ENCODE data around the gene PTH. TPM values are rescaled to one million over a fixed set of nuclear protein-coding genes. Genes with fewer than 3 reads are reported as not detected.

PTH gene
- total RNA-seq, 4 donors from 2014 or later: not detected

GRCh38 chr11:13525257-13525656 is 29.5 kb upstream of the PTH start:
- Histone ChIP-seq H3K27ac (no peak overlapping the region), H3K36me3 (no peaks in the 10 kb centered on the region), H3K4me3 (no peak overlapping the region), H3K4me1 (no peaks in the 10 kb centered on the region), H3K27me3 (no peaks in the 10 kb centered on the region), H3K9me3 (no peaks in the 10 kb centered on the region)
- no peak for TF ChIP-seq POLR2AphosphoS5 (IDR thresholded peaks at IDR 0.05)
- TF ChIP-seq CTCF (IDR thresholded peaks at IDR 0.05): no peak
- TF ChIP-seq EP300 (IDR thresholded peaks at IDR 0.05; ENCODE audit: low read depth): no peak
- no peak for TF ChIP-seq POLR2A (IDR thresholded peaks at IDR 0.05)
- in situ Hi-C loops (cut with MboI; ENCODE audit: low pct_ligation_motif_present in 1 of 4, low pct_unique_long_range_greater_than_20kb in 1 of 4, low sequenced_read_pairs in 3 of 4): no loop called here
- WGBS, 2 donors (ENCODE audit: low coverage in 1 of 2): 73 to 90% methylated on average over 2 of the region's 2 CpGs
- DNase-seq: no peak
- intact Hi-C loops (cut with DNase I; ENCODE audit: low total_unique reads): no loop called here

GRCh38 chr11:13503393-13503792 is 7.6 kb upstream of the PTH start:
- in situ Hi-C loops (cut with MboI; ENCODE audit: low pct_ligation_motif_present in 1 of 4, low pct_unique_long_range_greater_than_20kb in 1 of 4, low sequenced_read_pairs in 3 of 4): no loop called here
- peak overlapping the region in 3 of 4 donors; percentile 25 to 36 (median 26) for H3K27ac ChIP-seq
- TF ChIP-seq CTCF (IDR thresholded peaks at IDR 0.05) (no peak), EP300 (IDR thresholded peaks at IDR 0.05; ENCODE audit: low read depth) (no peak), POLR2AphosphoS5 (IDR thresholded peaks at IDR 0.05) (no peak), POLR2A (IDR thresholded peaks at IDR 0.05) (no peak)
- H3K36me3 ChIP-seq: no peaks in the 10 kb centered on the region
- intact Hi-C loops (cut with DNase I; ENCODE audit: low total_unique reads): no loop called here
- H3K27me3 ChIP-seq: no peaks in the 10 kb centered on the region
- 68% methylated on average over 1 of the region's 1 CpG; no CpG with 5 or more reads in 1 of the 2 donors for WGBS, 2 donors (ENCODE audit: low coverage in 1 of 2)
- no peaks in the 10 kb centered on the region for H3K9me3 ChIP-seq
- DNase-seq: peak; percentile 22
- no peak overlapping the region for H3K4me3 ChIP-seq
- H3K4me1 ChIP-seq: peaks cover 0 to 13% (median 5%) of the 10 kb centered on the region in 4 donors

- 29 to 50% methylated on average over 1 of the region's 1 CpG for WGBS, 2 donors (ENCODE audit: low coverage in 1 of 2)
- intact Hi-C loops (cut with DNase I; ENCODE audit: low total_unique reads): no loop called here
- H3K36me3 ChIP-seq: no peaks in the 10 kb centered on the region
- in situ Hi-C loops (cut with MboI; ENCODE audit: low pct_ligation_motif_present in 1 of 4, low pct_unique_long_range_greater_than_20kb in 1 of 4, low sequenced_read_pairs in 3 of 4): no loop called here
- H3K27me3 ChIP-seq: no peaks in the 10 kb centered on the region
- no peak for DNase-seq
- TF ChIP-seq POLR2A (IDR thresholded peaks at IDR 0.05): no peak
- no peak for TF ChIP-seq CTCF (IDR thresholded peaks at IDR 0.05)
- TF ChIP-seq POLR2AphosphoS5 (IDR thresholded peaks at IDR 0.05): no peak
- TF ChIP-seq EP300 (IDR thresholded peaks at IDR 0.05; ENCODE audit: low read depth): no peak
- no peak overlapping the region for H3K4me3 ChIP-seq
- no peaks in the 10 kb centered on the region for H3K9me3 ChIP-seq
- peak overlapping the region in 2 of 4 donors; percentile 7 to 26 for H3K27ac ChIP-seq
- peaks cover 0 to 13% (median 5%) of the 10 kb centered on the region in 4 donors for H3K4me1 ChIP-seq
These were observed 6.7 kb upstream of the PTH start for GRCh38 chr11:13502492-13502891.

- Histone ChIP-seq H3K36me3 (no peaks in the 10 kb centered on the region), H3K27me3 (no peaks in the 10 kb centered on the region), H3K27ac (no peak overlapping the region), H3K9me3 (no peaks in the 10 kb centered on the region), H3K4me1 (no peaks in the 10 kb centered on the region), H3K4me3 (no peak overlapping the region)
- in situ Hi-C loops (cut with MboI; ENCODE audit: low pct_ligation_motif_present in 1 of 4, low pct_unique_long_range_greater_than_20kb in 1 of 4, low sequenced_read_pairs in 3 of 4): no loop called here
- DNase-seq: no peak
- 60% methylated on average over 2 to 3 of the region's 3 CpGs for WGBS, 2 donors (ENCODE audit: low coverage in 1 of 2)
- intact Hi-C loops (cut with DNase I; ENCODE audit: low total_unique reads): no loop called here
- no peak for TF ChIP-seq CTCF (IDR thresholded peaks at IDR 0.05)
- no peak for TF ChIP-seq EP300 (IDR thresholded peaks at IDR 0.05; ENCODE audit: low read depth)
These were observed 1.7 kb downstream of the PTH start for GRCh38 chr11:13494051-13494450.

Measured in transverse colon (tissue), 4 donors.